Right lobe of liver (tissue), 6 donors: ENCODE results near the gene INS. TPM values are rescaled to one million over a fixed set of nuclear protein-coding genes. Genes with fewer than 3 reads are reported as not detected.
A peak's percentile ranks its signal among the peaks of the same experiment; 100 is the strongest.

Source experiments
- ATAC-seq, 4 donors: fragments of 200-7000 bp; cut with Tn5 transposase; one replicate each; pipeline ENCODE4 v1.9.1; 2020; ENCODE audit warnings: mild to moderate bottlenecking in 4 of 4, moderate library complexity in 4 of 4
- DNase-seq, 3 donors: peaks; one replicate each; pipeline ENCODE4 v3.0.0-alpha.2; 2020
- H3K27ac ChIP-seq, 3 donors: fragments of 200-600 bp; one replicate each; pipeline ENCODE4 v1.8.0; 2022
- H3K27me3 ChIP-seq, 2 donors: fragments of 200-600 bp; one replicate each; pipeline ENCODE4 v1.8.0; 2022
- H3K36me3 ChIP-seq, 4 donors: fragments of 200-600 bp; sonication (generic) in 1 of 4; one replicate each; pipeline versions ENCODE4 v1.5.1 to v1.8.0; 2017 to 2022; ENCODE audit warnings: control low read depth in 1 of 4
- H3K4me1 ChIP-seq, 4 donors: fragments of 200-600 bp; sonication (generic) in 1 of 4; one replicate each; pipeline versions ENCODE4 v1.5.1 to v1.8.0; 2017 to 2022; ENCODE audit warnings: control low read depth in 1 of 4
- H3K4me3 ChIP-seq, 3 donors: fragments of 200-600 bp; one replicate each; pipeline ENCODE4 v1.8.0; 2022
- H3K9me3 ChIP-seq, 4 donors: fragments of 200-600 bp; sonication (generic) in 1 of 4; one replicate each; pipeline versions ENCODE4 v1.5.1 to v1.8.0; 2017 to 2022; ENCODE audit warnings: control low read depth in 1 of 4
- CTCF ChIP-seq, 4 donors: fragments of 200-600 bp in 3 of 4; fragments of 450-650 bp in 1 of 4; IDR thresholded peaks; one replicate each; pipeline versions ENCODE4 v1.5.1 to v1.8.0; 2016 to 2022; ENCODE audit warnings: antibody characterized with exemption in 4 of 4, mild to moderate bottlenecking in 2 of 4
- POLR2A ChIP-seq: fragments of 450-650 bp; IDR thresholded peaks from one replicate; pipeline ENCODE4 v1.6.1; 2017; ENCODE audit warnings: antibody characterized with exemption, mild to moderate bottlenecking
- WGBS: methylation state at CpG from one replicate; pipeline ENCODE4 v1.1.6; 2018; ENCODE audit warnings: low coverage, low lambda C conversion rate; ENCODE audit not compliant: insufficient coverage; ENCODE audit errors: missing lambda C conversion rate; 5-methylcytosine and 5-hydroxymethylcytosine counted together
- intact Hi-C, 2 donors: fragments of 100-400 bp; cut with DNase I; formaldehyde crosslinking; loops; one replicate each; pipeline versions ENCODE4 v1.11.2 to v1.14.1; 2022
- total RNA-seq, 6 experiments: library from RNA; depleted of rRNA in 2 of 6; stranded (reverse); fragments of >200 nt in 2 of 6; fragmentation: NEBNext Ultra II Directional in 3 of 6; extraction: Animal tissue kit (Norgen Biotek cat#: 25700) in 3 of 6; gene quantifications; one replicate each; pipeline versions ENCODE4 v1.1.0 to v1.2.4, GENCODE V29; 2016 to 2023
- donor health status: DM: no; HTN: yes; CAD: no.
- donor health status: DM: no; HTN: no; CAD: no.
- donor health status: DM: no; HTN: no; CAD: no.
- donor health status: DM: no; HTN: yes; CAD: no.
- donor health status: DM: no; HTN: yes; CAD: no.

The INS gene
- total RNA-seq, 6 experiments from 2014 or later = not detected

GRCh38 chr11:2122222-2122906 is 38.6 kb downstream of the INS start:
- intact Hi-C loops = no loop called here
- H3K4me1 ChIP-seq = peaks cover 0 to 5% (median 0%) of the 10 kb centered on the region in 4 donors
- H3K27ac ChIP-seq = no peak overlapping the region
- DNase-seq (peak in 2 of 3 donors; percentile 16 to 46), ATAC-seq (peak; percentile 44 to 58 (median 49))
- WGBS = 24% methylated on average over 7 of the region's 19 CpGs
- H3K9me3 ChIP-seq = no peaks in the 10 kb centered on the region
- TF ChIP-seq POLR2A = no peak
- no peak for TF ChIP-seq CTCF (IDR thresholded peaks at IDR 0.05)
- no peaks in the 10 kb centered on the region for H3K36me3 ChIP-seq
- no peak overlapping the region for H3K4me3 ChIP-seq
- no peaks in the 10 kb centered on the region for H3K27me3 ChIP-seq

GRCh38 chr11:2121227-2122130 is 39.5 kb downstream of the INS start:
- H3K27ac ChIP-seq = no peak overlapping the region
- peaks cover 0 to under 1% (median 0%) of the 10 kb centered on the region in 4 donors for H3K9me3 ChIP-seq
- TF ChIP-seq POLR2A (no peak), CTCF (IDR thresholded peaks at IDR 0.05) (no peak)
- H3K4me1 ChIP-seq = peaks cover 0 to 5% (median 0%) of the 10 kb centered on the region in 4 donors
- peak in 1 of 4 donors; percentile 5 for ATAC-seq
- no peaks in the 10 kb centered on the region for H3K27me3 ChIP-seq
- intact Hi-C loops = no loop called here
- no peaks in the 10 kb centered on the region for H3K36me3 ChIP-seq
- no peak overlapping the region for H3K4me3 ChIP-seq
- 79% methylated on average over 6 of the region's 21 CpGs for WGBS
- peak in 1 of 3 donors; percentile 35 for DNase-seq

GRCh38 chr11:2120359-2121100 is 40.5 kb downstream of the INS start:
- no peaks in the 10 kb centered on the region for H3K27me3 ChIP-seq
- no peak for TF ChIP-seq POLR2A
- TF ChIP-seq CTCF (IDR thresholded peaks at IDR 0.05) = no peak
- ATAC-seq (no peak), DNase-seq (peak in 1 of 3 donors; percentile 49)
- H3K9me3 ChIP-seq = peaks cover 0 to 2% (median 0%) of the 10 kb centered on the region in 4 donors
- H3K36me3 ChIP-seq = no peaks in the 10 kb centered on the region
- H3K4me3 ChIP-seq = no peak overlapping the region
- H3K27ac ChIP-seq = no peak overlapping the region
- H3K4me1 ChIP-seq = peaks cover 0 to 5% (median 0%) of the 10 kb centered on the region in 4 donors
- WGBS = 20% methylated on average over 1 of the region's 23 CpGs
- intact Hi-C loops = no loop called here

- H3K27me3 ChIP-seq = no peaks in the 10 kb centered on the region
- DNase-seq (no peak), ATAC-seq (no peak)
- TF ChIP-seq CTCF (IDR thresholded peaks at IDR 0.05) = no peak
- H3K4me1 ChIP-seq = peaks cover 0 to 5% (median 0%) of the 10 kb centered on the region in 4 donors
- no peaks in the 10 kb centered on the region for H3K36me3 ChIP-seq
- H3K27ac ChIP-seq = no peak overlapping the region
- 78% methylated on average over 3 of the region's 4 CpGs for WGBS
- peaks cover 0 to 2% (median 0%) of the 10 kb centered on the region in 4 donors for H3K9me3 ChIP-seq
- intact Hi-C loops = no loop called here
- no peak overlapping the region for H3K4me3 ChIP-seq
These were observed 42.3 kb downstream of the INS start for GRCh38 chr11:2118677-2119076.
